Measurements from ENCODE around the gene LBHD2.

DNA sequence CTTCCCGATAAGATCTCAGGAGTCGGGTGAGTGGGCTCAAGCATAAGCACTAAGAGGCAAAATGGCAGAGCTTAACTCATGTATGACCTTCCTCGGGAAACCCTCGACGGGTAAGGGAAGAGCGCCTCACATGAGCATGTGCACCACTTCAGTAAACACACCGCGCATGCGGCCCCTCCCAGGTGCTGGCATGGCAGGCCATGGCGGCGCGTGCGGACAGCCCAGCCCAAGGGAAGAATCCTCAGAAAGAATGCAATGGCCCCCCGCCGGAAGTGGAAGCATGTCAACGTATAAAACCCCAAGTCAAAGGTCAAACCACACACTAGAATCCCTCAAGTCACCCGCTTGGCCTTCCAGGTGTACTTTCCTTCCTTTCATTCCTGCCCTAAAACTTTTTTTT, 32.6 kb downstream of the LBHD2 start:
- TF ChIP-seq, protein P1, sequence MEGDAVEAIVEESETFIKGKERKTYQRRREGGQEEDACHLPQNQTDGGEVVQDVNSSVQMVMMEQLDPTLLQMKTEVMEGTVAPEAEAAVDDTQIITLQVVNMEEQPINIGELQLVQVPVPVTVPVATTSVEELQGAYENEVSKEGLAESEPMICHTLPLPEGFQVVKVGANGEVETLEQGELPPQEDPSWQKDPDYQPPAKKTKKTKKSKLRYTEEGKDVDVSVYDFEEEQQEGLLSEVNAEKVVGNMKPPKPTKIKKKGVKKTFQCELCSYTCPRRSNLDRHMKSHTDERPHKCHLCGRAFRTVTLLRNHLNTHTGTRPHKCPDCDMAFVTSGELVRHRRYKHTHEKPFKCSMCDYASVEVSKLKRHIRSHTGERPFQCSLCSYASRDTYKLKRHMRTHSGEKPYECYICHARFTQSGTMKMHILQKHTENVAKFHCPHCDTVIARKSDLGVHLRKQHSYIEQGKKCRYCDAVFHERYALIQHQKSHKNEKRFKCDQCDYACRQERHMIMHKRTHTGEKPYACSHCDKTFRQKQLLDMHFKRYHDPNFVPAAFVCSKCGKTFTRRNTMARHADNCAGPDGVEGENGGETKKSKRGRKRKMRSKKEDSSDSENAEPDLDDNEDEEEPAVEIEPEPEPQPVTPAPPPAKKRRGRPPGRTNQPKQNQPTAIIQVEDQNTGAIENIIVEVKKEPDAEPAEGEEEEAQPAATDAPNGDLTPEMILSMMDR (IDR thresholded peaks at IDR 0.05): no peak
- TF ChIP-seq SIN3A (IDR thresholded peaks at IDR 0.05; ENCODE audit: borderline replicate concordance, insufficient read depth, low read depth, low read length): no peak

All from Panc1 (cell line).